GM18505 (cell line): Measurements from ENCODE around the gene MSX2.
"Not testable (repeated sequence)": the region's sequence is repeated elsewhere in the genome, so short reads cannot be mapped to it uniquely, and the experiment has no call there.

Experiments used
- ATAC-seq: cut with Tn5 transposase; IDR thresholded peaks from one replicate; pipeline ENCODE4 v1.9.1; 2021; ENCODE audit not compliant: unreplicated experiment
- POLR2A ChIP-seq: IDR thresholded peaks from 4 replicates; pipeline ENCODE4 v1.6.1; 2011; ENCODE audit warnings: borderline replicate concordance; ENCODE audit not compliant: insufficient read depth, insufficient read length; ENCODE audit errors: extremely low read depth

Gene MSX2

DNA sequence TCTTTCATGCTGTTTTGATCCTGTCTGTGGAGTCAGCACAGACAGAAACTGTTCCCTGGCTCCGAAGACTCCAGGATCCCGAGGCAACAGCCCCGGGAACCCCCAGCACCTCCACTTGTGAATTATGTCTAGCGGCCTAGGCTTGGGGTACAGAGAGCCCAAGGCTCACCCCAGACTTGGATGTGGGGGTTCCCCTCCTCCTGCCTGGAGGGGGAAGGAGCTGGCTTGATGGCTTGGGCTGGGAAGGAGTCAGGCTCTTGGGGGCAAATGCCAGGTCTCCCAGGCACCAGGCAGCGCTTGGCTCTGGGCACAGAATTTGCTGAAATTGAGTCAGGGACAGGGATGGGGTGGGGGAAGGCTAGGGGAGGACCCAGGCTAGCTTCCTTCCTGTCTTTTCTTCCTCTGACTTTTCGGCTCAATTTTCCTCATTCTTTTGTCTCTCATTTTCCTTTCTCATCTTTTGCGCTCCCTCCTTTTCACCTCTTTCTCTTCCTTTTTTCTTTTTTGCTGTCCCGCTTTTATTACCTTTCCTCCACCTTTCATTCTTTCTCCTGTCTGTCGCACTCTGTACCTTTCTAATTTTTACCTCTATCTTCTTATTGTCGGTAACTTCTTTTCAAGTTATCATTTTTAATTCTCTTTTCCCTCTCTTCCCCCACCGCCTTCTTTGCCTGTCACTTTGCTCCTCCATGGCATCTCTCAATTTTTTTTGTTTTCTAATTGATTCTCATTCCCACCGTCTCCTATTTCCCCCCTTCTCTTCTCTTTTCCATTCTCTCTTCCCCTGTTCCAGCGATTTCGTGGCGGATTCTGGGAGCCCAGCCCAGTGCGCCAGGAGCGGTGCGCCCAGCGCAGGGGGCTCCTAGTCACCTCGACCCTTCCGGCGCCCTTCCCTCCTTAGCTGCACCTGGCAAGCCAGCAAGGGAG lies 10.5 kb downstream of the MSX2 start:
- no peak for ATAC-seq
- TF ChIP-seq POLR2A, result no peak

DNA sequence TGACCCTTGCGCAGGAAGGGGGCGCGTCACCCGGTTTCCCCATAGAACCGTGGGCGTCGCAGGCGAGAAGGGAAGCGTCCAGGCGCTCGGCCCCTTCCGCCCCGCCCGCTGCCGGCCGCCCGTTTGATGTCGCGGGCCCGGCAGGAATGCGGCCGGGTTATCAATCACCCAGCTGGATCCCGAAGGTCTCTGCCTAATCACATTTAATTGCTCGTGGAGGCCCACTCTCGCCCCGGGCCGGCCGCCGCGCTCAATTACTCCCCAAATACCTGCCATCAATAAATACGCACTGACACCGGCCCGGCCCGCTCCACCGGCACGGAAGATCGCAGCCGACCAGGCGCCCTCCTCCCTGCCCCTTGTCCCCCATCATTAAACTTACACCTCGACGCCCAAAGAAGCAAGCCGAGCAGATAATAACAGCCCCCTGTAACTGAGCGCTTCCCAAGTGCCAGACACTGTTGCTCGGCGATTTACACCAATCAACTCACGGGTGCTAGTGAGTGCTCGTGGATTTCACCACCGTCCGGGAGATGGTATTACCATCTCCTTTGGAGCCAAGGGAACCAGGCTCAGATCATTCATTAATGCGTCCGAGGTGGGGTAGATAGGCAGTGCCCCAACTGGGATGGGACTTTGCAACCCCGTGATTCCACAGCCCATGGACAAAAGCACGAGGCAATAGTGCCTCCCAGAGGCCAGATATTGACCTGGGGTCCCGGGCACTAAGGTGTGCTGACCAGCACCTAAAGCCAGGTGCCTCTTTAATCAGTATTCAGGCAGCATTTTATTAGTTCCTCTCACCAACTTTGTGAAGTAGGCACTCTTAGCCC lies 11.3 kb downstream of the MSX2 start:
- no peak for TF ChIP-seq POLR2A
- no peak for ATAC-seq

DNA sequence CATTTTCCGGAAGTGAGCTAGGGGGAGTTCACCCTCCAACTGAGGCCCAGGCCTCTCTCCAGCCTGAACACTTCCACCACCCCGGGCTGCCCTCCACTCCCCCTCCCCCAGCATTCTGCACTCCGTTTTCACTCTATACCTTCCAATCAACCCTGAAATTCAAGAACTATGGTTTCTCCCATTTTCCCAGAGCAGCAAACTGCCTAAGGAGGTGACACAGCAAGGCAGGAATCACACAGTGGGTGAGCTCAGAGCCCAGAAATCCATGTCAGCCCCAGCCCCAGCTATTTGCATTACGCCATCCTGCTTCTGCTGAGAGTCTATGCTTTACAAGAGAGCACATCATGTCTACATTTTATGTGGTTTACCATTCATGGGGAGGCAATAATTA lies 11.9 kb downstream of the MSX2 start:
- no peak for TF ChIP-seq POLR2A
- no peak for ATAC-seq

DNA sequence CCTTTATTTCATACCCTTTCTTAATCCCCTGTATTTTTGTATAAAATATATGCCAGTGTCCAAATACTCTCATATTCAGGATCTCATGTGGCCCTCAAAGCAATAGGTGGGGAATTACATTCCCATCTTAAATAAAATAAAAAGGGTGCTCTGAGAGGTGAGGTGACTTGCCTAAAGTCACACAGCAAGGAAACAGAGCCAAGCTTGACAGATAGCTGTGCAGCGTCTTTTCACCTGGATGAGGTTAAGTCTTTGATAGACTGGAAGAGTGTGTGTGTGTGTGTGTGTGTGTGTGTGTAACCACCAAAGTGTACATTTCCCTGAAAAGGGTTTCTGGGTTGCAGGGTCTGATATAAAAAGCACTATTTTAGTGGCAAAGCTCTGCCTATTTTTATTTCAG lies 12.4 kb downstream of the MSX2 start:
- ATAC-seq, result no peak
- TF ChIP-seq POLR2A, result no peak

DNA sequence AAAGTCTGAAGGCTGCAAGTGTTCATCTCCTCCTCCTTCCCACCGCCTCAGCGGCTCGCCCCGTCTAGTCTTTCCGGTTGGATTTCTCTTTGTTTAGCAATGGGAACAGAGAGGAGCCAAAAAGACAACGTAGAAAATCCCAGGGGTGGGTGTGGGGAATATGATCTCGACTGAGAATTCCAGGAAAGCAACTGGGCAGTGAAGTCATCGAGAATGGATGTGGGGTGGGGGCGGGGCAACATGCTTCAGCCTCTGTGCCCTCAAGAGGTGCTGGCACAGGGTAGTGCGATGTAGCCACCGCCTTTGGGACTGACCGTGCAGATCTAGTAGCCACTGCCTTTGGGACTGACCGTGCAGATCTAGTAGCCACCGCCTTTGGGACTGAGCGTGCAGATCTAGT lies 12.9 kb downstream of the MSX2 start:
- TF ChIP-seq POLR2A, result no peak
- ATAC-seq, result no peak

DNA sequence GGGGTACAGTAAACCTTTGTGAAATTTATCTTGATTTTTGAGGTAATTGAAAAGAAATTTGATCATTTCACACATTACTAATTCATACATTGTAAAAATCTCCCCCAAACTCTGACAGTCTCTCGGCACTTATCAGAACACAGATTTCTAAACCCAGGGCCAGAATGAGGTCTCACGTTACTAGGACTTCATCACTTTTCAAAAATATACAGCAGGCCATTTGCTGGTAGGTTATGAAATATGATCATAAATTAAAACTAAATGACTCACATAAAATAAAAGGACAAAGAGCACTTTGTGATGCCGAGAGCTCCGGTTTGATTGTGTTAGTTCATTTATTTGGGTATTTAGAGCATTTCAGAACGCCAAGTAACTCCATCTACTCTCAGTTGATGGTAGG lies 17.0 kb downstream of the MSX2 start:
- TF ChIP-seq POLR2A, result no peak
- no peak for ATAC-seq

DNA sequence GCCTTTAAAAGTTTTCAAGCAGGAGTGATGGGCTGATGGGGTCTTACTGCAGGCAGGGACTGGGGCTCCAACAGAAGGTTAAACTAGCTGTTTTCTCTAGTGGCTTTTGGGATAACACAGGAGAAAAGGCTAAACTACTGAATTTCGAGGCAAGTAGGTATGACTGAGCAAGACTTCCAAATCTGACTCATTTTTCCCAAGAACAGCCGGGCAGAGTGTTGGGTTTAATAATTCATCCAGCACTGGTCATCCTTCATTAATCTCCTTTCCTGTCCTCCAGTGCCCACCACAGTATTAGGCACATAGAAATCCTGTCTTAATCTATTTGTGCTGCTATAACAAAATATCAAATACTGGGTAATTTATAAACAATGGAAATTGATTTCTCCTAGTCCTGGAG lies 20.5 kb downstream of the MSX2 start:
- TF ChIP-seq POLR2A, result no peak

DNA sequence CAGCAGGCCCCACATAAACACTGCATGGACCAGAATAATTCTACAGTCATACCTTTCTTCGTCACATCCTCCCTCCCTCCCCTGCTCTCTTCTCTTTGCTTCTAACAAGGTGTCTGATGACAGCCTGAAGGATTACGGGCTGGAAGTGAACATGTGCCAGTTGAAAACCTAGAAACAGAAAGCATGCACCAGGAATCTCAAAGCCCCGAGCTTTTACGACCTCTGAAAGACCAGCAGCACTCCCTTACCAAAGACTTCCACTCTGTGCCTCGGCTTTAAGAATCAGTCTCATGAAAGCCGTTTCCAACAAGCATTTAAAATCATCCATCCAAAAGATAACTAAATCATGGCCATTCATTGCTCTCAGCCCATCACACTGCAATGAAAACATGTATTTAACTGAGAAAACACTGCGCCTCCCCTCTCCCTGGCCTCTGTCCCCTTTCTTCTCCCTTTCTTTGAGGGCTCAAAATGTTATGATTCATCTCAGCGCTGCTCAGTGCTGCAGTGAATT lies 21.3 kb downstream of the MSX2 start:
- no peak for ATAC-seq
- TF ChIP-seq POLR2A, result no peak

More for the DNA sequence above, 20.5 kb downstream of the MSX2 start:
- no peak for ATAC-seq

DNA sequence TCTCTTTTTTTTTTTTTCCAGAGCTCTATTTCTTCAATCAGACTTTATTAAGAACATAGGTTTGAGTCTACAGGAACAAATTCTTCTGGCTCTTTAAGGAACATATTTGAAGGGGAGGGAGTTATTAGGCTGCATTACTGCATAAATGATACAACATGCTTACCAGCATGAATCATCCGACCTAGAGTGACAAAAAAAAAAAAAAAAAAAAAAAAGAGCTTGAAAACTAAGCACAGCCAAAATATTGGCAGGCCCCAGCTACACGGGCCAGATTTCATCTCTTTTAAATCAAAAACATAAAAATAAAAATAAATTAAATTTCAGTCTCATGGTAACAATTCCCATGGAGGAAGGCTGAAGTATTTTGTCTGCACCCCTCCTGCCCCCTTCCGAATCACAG lies 26.3 kb downstream of the MSX2 start:
- no peak for ATAC-seq
- TF ChIP-seq POLR2A, result no peak

DNA sequence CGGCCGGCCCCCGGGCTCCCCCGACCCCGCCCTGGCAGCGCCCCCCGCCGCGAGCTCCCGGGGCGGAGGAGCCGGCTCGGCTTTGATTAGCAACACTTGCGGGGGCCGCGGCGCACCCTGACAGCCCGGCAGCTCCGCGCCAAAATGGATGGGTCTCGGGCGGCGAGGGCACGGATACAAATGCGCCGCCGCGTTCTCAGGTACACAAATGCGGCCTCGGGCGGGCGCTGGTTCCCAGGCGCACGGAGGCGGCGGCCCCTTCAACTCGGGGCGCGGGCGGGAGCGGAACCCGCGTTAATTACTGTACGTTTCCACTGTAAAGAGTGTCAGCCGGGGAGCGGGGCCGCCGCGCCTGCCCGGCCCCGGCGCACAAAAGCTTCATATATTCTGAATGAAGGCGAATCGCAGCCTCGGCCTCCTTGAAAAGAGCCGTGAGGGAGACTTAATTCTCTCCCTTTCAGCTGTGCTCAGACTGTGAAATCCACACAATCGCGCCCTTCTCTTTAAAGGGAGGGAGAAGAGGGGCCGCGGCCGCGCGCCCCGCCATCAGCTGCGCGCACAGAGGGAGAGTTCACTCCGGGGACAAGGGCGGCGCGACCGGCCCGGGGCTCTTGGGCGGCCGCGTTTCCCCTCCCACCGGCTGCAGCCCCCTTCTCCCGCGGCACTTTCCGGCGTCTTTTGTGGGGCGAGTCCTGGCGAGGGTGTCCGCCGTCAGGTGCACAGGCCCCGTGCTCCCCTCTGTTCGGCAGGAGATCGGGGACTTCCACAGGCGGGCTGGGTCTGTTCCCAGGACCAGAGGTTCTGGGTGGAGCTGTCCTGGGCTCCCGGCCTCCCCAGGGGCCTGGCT lies 27.0 kb downstream of the MSX2 start:
- no peak for TF ChIP-seq POLR2A
- no peak for ATAC-seq

DNA sequence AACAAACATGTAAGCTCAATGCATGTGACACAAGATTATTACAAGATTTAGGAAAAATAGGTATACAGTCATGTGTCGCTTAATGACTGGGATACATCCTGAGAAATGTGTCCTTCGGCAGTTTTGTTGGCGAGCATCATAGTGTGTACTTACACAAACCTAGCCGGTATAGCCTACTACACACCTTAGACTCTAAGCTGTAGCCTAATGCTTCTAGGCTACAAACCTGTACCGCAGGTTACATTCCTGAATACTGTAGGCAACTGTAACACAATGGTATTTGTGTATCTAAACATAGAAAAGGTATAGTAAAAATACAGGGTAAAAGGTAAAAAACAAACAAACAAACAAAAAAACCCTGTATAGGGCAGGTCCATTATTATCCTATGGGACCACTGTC lies 27.7 kb downstream of the MSX2 start:
- ATAC-seq, result no peak
- no peak for TF ChIP-seq POLR2A

DNA sequence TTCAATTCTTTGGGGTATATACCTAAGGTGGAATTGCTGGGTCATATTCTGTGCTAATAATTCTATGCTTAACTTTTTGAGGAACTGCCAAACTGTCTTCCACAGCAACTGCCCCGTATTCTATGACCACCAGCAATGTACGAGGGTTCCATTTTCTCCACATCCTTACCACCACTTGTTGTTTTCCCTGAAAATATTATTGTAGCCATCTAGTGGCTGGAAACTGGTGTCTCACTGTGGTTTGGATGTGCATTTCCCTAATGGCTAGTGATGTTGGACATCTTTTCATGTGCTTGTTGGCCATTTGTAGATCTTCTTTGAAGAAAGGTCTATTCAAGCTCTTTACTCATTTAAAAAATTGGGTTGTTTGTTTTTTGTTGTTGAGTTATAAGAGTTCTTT lies 30.7 kb downstream of the MSX2 start:
- no peak for TF ChIP-seq POLR2A
- ATAC-seq, result no peak

DNA sequence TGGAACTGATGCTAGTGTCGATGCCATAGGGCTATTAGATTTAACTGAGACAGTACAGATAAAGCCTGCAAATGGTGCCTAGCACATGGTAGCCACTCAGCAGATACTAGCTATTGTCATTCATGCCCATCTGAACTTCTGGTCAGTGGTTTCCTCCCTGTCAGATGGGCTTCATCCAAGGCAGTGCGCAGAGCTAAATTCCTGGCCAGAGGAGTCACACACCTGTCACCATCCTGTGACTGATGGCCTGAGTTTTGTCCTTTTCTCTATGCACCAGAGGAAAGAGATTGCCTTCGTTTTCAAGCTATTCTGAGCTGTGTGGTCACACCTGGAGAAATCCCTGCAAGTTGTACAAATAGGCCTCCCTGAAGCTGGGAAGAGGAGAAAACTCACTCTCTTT lies 34.7 kb downstream of the MSX2 start:
- ATAC-seq, result no peak
- TF ChIP-seq POLR2A, result no peak

DNA sequence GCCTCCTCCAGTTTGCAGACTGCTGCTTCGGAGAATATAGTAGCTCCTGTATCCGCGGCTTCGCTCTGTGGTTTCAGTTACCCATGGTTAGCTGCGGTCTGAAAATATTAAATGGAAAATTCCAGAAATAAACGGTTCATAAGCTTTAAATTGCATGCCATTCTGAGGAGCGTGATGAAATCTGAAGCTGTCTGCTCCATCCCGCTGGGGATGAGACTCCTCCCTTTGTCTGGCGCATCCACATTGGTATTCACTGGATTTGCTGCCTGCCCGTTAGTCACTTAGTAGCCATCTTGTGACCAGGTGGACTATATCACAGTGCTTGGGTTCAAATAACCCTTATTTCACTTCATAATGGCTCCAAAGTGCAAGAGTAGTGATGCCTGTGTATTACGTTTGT lies 36.3 kb downstream of the MSX2 start:
- ATAC-seq, result no peak
- TF ChIP-seq POLR2A, result no peak

DNA sequence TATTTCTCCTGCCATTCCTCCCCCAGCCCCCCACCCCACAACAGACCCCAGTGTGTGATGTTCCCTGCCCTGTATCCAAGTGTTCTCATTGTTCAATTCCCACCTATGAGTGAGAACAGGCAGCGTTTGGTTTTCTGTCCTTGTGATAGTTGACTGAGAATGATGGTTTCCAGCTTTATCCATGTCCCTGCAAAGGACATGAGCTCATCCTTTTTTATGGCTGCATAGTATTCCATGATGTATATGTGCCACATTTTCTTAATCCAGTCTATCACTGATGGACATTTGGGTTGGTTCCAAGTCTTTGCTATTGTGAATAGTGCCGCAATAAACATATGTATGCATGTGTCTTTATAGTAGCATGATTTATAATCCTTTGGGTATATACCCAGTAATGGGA lies 37.0 kb downstream of the MSX2 start:
- not testable (repeated sequence) for ATAC-seq
